ENCODE data around the gene DDT. TPM values are rescaled to one million over a fixed set of nuclear protein-coding genes. Genes with fewer than 3 reads are reported as not detected.
A peak's percentile ranks its signal among the peaks of the same experiment; 100 is the strongest.
"Not testable (repeated sequence)": the region's sequence is repeated elsewhere in the genome, so short reads cannot be mapped to it uniquely, and the experiment has no call there.

DDT gene
- polyA plus RNA-seq, 3 donors, result 115 to 192 (median 138) TPM

- H3K9me3 ChIP-seq (replicated peaks in 1 of 2; ENCODE audit: control insufficient read depth in 1 of 2, insufficient read depth in 1 of 2, low read length in 2 of 2); H3K4me1 ChIP-seq (ENCODE audit: control insufficient read depth in 1 of 2, insufficient read depth in 2 of 2, low read length in 2 of 2); H2AFZ ChIP-seq (ENCODE audit: insufficient read depth, low read depth, low read length, poor library complexity, severe bottlenecking); H3K4me3 ChIP-seq (replicated peaks in 1 of 3; ENCODE audit: low read depth in 2 of 3, low read length in 3 of 3); H3K4me3 Mint-ChIP-seq; H3K27ac ChIP-seq (ENCODE audit: low read depth in 1 of 2, low read length in 2 of 2); H3K36me3 Mint-ChIP-seq; H3K9ac ChIP-seq (ENCODE audit: insufficient read depth, low read length, poor library complexity, severe bottlenecking); H3K4me1 Mint-ChIP-seq; H3K27me3 ChIP-seq (ENCODE audit: control insufficient read depth in 2 of 2, insufficient read depth in 2 of 2, low read length in 2 of 2); H4K20me1 ChIP-seq (ENCODE audit: insufficient read depth, low read length); H3K79me2 ChIP-seq (ENCODE audit: insufficient read depth, low read length); H3K36me3 ChIP-seq (replicated peaks in 1 of 2; ENCODE audit: control insufficient read depth in 1 of 2, insufficient read depth in 2 of 2, low read length in 2 of 2); H3K9me3 Mint-ChIP-seq; H3K27me3 Mint-ChIP-seq (ENCODE audit: low read depth in 3 of 3); H3K27ac Mint-ChIP-seq; H3K4me2 ChIP-seq (replicated peaks; ENCODE audit: extremely low read depth, low read length, poor library complexity, severe bottlenecking); DNase-seq: not testable (repeated sequence)
- intact Hi-C loops (cut with micrococcal nuclease), result loop anchor here in 1 of 2 donors (10.0 kb wide), 1 partner anchor 195 kb away; no protein-coding TSS in a partner anchor
- no CpG with 5 or more reads among the region's 41 CpGs for WGBS (ENCODE audit: insufficient coverage)
Measured at GRCh38 chr22:23979557-23980240, 5.5 kb upstream of the DDT start, which contains the start of gene GSTT2. GSTT2 (plus strand) TSS chr22:23980134.

GRCh38 chr22:23977304-23977703, 3.1 kb upstream of the DDT start:
- H3K9me3 ChIP-seq (replicated peaks in 1 of 2; ENCODE audit: control insufficient read depth in 1 of 2, insufficient read depth in 1 of 2, low read length in 2 of 2); H3K27ac Mint-ChIP-seq; H3K4me3 ChIP-seq (replicated peaks in 1 of 3; ENCODE audit: low read depth in 2 of 3, low read length in 3 of 3); H3K4me1 ChIP-seq (ENCODE audit: control insufficient read depth in 1 of 2, insufficient read depth in 2 of 2, low read length in 2 of 2); H3K79me2 ChIP-seq (ENCODE audit: insufficient read depth, low read length); H3K36me3 Mint-ChIP-seq; H3K36me3 ChIP-seq (replicated peaks in 1 of 2; ENCODE audit: control insufficient read depth in 1 of 2, insufficient read depth in 2 of 2, low read length in 2 of 2); H3K27ac ChIP-seq (ENCODE audit: low read depth in 1 of 2, low read length in 2 of 2); H3K27me3 ChIP-seq (ENCODE audit: control insufficient read depth in 2 of 2, insufficient read depth in 2 of 2, low read length in 2 of 2); H4K20me1 ChIP-seq (ENCODE audit: insufficient read depth, low read length); H3K9ac ChIP-seq (ENCODE audit: insufficient read depth, low read length, poor library complexity, severe bottlenecking); H3K4me3 Mint-ChIP-seq; H3K9me3 Mint-ChIP-seq; DNase-seq; H3K27me3 Mint-ChIP-seq (ENCODE audit: low read depth in 3 of 3); H3K4me2 ChIP-seq (replicated peaks; ENCODE audit: extremely low read depth, low read length, poor library complexity, severe bottlenecking); H3K4me1 Mint-ChIP-seq; H2AFZ ChIP-seq (ENCODE audit: insufficient read depth, low read depth, low read length, poor library complexity, severe bottlenecking); intact Hi-C loops (cut with micrococcal nuclease): not testable (repeated sequence)
- WGBS (ENCODE audit: insufficient coverage), result no CpG with 5 or more reads among the region's 12 CpGs

- H3K9me3 Mint-ChIP-seq; H3K27ac Mint-ChIP-seq; H3K4me1 ChIP-seq (ENCODE audit: control insufficient read depth in 1 of 2, insufficient read depth in 2 of 2, low read length in 2 of 2); H3K9ac ChIP-seq (ENCODE audit: insufficient read depth, low read length, poor library complexity, severe bottlenecking); DNase-seq; H2AFZ ChIP-seq (ENCODE audit: insufficient read depth, low read depth, low read length, poor library complexity, severe bottlenecking); H3K4me3 ChIP-seq (replicated peaks in 1 of 3; ENCODE audit: low read depth in 2 of 3, low read length in 3 of 3); H3K4me2 ChIP-seq (replicated peaks; ENCODE audit: extremely low read depth, low read length, poor library complexity, severe bottlenecking); H3K9me3 ChIP-seq (replicated peaks in 1 of 2; ENCODE audit: control insufficient read depth in 1 of 2, insufficient read depth in 1 of 2, low read length in 2 of 2); H3K27me3 Mint-ChIP-seq (ENCODE audit: low read depth in 3 of 3); H3K27ac ChIP-seq (ENCODE audit: low read depth in 1 of 2, low read length in 2 of 2); H3K4me1 Mint-ChIP-seq; H3K4me3 Mint-ChIP-seq; H3K27me3 ChIP-seq (ENCODE audit: control insufficient read depth in 2 of 2, insufficient read depth in 2 of 2, low read length in 2 of 2): not testable (repeated sequence)
- H3K36me3 Mint-ChIP-seq, result peaks cover 20 to 22% of the 10 kb centered on the region in 2 donors
- Histone ChIP-seq H3K79me2 (ENCODE audit: insufficient read depth, low read length) (peaks cover 14% of the 10 kb centered on the region), H3K36me3 (replicated peaks in 1 of 2; ENCODE audit: control insufficient read depth in 1 of 2, insufficient read depth in 2 of 2, low read length in 2 of 2) (peaks cover 20 to 21% of the 10 kb centered on the region in 2 donors), H4K20me1 (ENCODE audit: insufficient read depth, low read length) (peaks cover 20% of the 10 kb centered on the region)
- intact Hi-C loops (cut with micrococcal nuclease), result loop anchor here in 1 of 2 donors (5.0 kb wide), 2 partner anchors 48 to 63 kb away; no protein-coding TSS in a partner anchor
- WGBS (ENCODE audit: insufficient coverage), result no CpG with 5 or more reads among the region's 27 CpGs
Measured at GRCh38 chr22:23974836-23975352, 653 bp upstream of the DDT start.

- not testable (repeated sequence) for H3K9ac ChIP-seq (ENCODE audit: insufficient read depth, low read length, poor library complexity, severe bottlenecking); H3K4me3 ChIP-seq (replicated peaks in 1 of 3; ENCODE audit: low read depth in 2 of 3, low read length in 3 of 3); H3K27ac ChIP-seq (ENCODE audit: low read depth in 1 of 2, low read length in 2 of 2); H3K27me3 ChIP-seq (ENCODE audit: control insufficient read depth in 2 of 2, insufficient read depth in 2 of 2, low read length in 2 of 2); H3K9me3 ChIP-seq (replicated peaks in 1 of 2; ENCODE audit: control insufficient read depth in 1 of 2, insufficient read depth in 1 of 2, low read length in 2 of 2); H3K4me2 ChIP-seq (replicated peaks; ENCODE audit: extremely low read depth, low read length, poor library complexity, severe bottlenecking); H2AFZ ChIP-seq (ENCODE audit: insufficient read depth, low read depth, low read length, poor library complexity, severe bottlenecking); DNase-seq; H3K4me1 ChIP-seq (ENCODE audit: control insufficient read depth in 1 of 2, insufficient read depth in 2 of 2, low read length in 2 of 2); H3K27me3 Mint-ChIP-seq (ENCODE audit: low read depth in 3 of 3); H3K9me3 Mint-ChIP-seq; H3K4me1 Mint-ChIP-seq; H3K4me3 Mint-ChIP-seq
- Histone ChIP-seq H3K36me3 (replicated peaks in 1 of 2; ENCODE audit: control insufficient read depth in 1 of 2, insufficient read depth in 2 of 2, low read length in 2 of 2) (peaks cover 25 to 31% of the 10 kb centered on the region in 2 donors), H4K20me1 (ENCODE audit: insufficient read depth, low read length) (peaks cover 30% of the 10 kb centered on the region), H3K79me2 (ENCODE audit: insufficient read depth, low read length) (peaks cover 18% of the 10 kb centered on the region)
- intact Hi-C loops (cut with micrococcal nuclease), result loop anchor here in 1 of 2 donors (5.0 kb wide), 2 partner anchors 45 to 60 kb away; no protein-coding TSS in a partner anchor
- Mint-ChIP-seq H3K36me3 (peaks cover 28 to 31% of the 10 kb centered on the region in 2 donors), H3K27ac (peak overlapping the region in 3 of 7 donors; percentile 11 to 50 (median 48))
- WGBS (ENCODE audit: insufficient coverage), result 100% methylated on average over 1 of the region's 3 CpGs
Measured at GRCh38 chr22:23971927-23972326, 2.3 kb downstream of the DDT start.
